ENCODE results near the gene ACTR1B.
A peak's percentile ranks its signal among the peaks of the same experiment; 100 is the strongest.
"Not testable (repeated sequence)": the region's sequence is repeated elsewhere in the genome, so short reads cannot be mapped to it uniquely, and the experiment has no call there.

The ACTR1B gene

GRCh38 chr2:97663962-97664635 is at the start of gene ACTR1B:
TSS of gene ACTR1B (minus strand) at chr2:97664044. CDS start at chr2:97663890, 154 bp downstream.
- DNase-seq (ENCODE audit: low read depth, low spot score) = peak; percentile 99

GRCh38 chr2:97712693-97713295 is 49.0 kb upstream of the ACTR1B start:
- no peak for DNase-seq (ENCODE audit: low read depth, low spot score)

- DNase-seq (ENCODE audit: low read depth, low spot score) = not testable (repeated sequence)
Measured at GRCh38 chr2:97712175-97712574, 48.3 kb upstream of the ACTR1B start.

GRCh38 chr2:97711394-97711711 is 47.5 kb upstream of the ACTR1B start:
- no peak for DNase-seq (ENCODE audit: low read depth, low spot score)

- DNase-seq (ENCODE audit: low read depth, low spot score) = no peak
Measured at GRCh38 chr2:97708608-97709007, 44.8 kb upstream of the ACTR1B start.

GRCh38 chr2:97708048-97708380 is 44.2 kb upstream of the ACTR1B start:
- DNase-seq (ENCODE audit: low read depth, low spot score) = no peak

GRCh38 chr2:97707362-97708047 is 43.7 kb upstream of the ACTR1B start:
- DNase-seq (ENCODE audit: low read depth, low spot score) = no peak

- DNase-seq (ENCODE audit: low read depth, low spot score) = no peak
Measured at GRCh38 chr2:97706708-97707345, 43.0 kb upstream of the ACTR1B start.

GRCh38 chr2:97706112-97706511 is 42.3 kb upstream of the ACTR1B start:
- DNase-seq (ENCODE audit: low read depth, low spot score) = no peak

GRCh38 chr2:97704989-97705388 is 41.1 kb upstream of the ACTR1B start:
- no peak for DNase-seq (ENCODE audit: low read depth, low spot score)

GRCh38 chr2:97703741-97704140 is 39.9 kb upstream of the ACTR1B start:
- no peak for DNase-seq (ENCODE audit: low read depth, low spot score)

- DNase-seq (ENCODE audit: low read depth, low spot score) = no peak
Measured at GRCh38 chr2:97702731-97703470, 39.1 kb upstream of the ACTR1B start.

GRCh38 chr2:97701851-97702465 is 38.1 kb upstream of the ACTR1B start:
- DNase-seq (ENCODE audit: low read depth, low spot score) = no peak

- no peak for DNase-seq (ENCODE audit: low read depth, low spot score)
Measured at GRCh38 chr2:97701186-97701585, 37.3 kb upstream of the ACTR1B start.

GRCh38 chr2:97699765-97700444 is 36.1 kb upstream of the ACTR1B start:
- DNase-seq (ENCODE audit: low read depth, low spot score) = peak; percentile 77

GRCh38 chr2:97698530-97698929 is 34.7 kb upstream of the ACTR1B start:
- no peak for DNase-seq (ENCODE audit: low read depth, low spot score)

- DNase-seq (ENCODE audit: low read depth, low spot score) = peak; percentile 87
Measured at GRCh38 chr2:97697252-97698235, 33.7 kb upstream of the ACTR1B start.

GRCh38 chr2:97695744-97696143 is 31.9 kb upstream of the ACTR1B start:
- peak; percentile 41 for DNase-seq (ENCODE audit: low read depth, low spot score)

GRCh38 chr2:97693476-97693875 is 29.6 kb upstream of the ACTR1B start:
- DNase-seq (ENCODE audit: low read depth, low spot score) = no peak

GRCh38 chr2:97691166-97691565 is 27.3 kb upstream of the ACTR1B start:
- DNase-seq (ENCODE audit: low read depth, low spot score) = peak; percentile 87
